ENCODE measurements around the gene PRPF4. TPM values are rescaled to one million over a fixed set of nuclear protein-coding genes. Genes with fewer than 3 reads are reported as not detected.

PRPF4 gene
- total RNA-seq, 6 experiments from 2014 or later = 6.9 to 13.0 (median 10.1) TPM

- no peak for ATAC-seq
- H3K9me3 ChIP-seq = no peaks in the 10 kb centered on the region
- DNase-seq = no peak
- H3K4me1 ChIP-seq = no peaks in the 10 kb centered on the region
- no peak overlapping the region for H3K27ac ChIP-seq
- H3K27me3 ChIP-seq = no peaks in the 10 kb centered on the region
- WGBS (ENCODE audit: insufficient coverage, low coverage, low lambda C conversion rate, missing lambda C conversion rate) = 73% methylated on average over 1 of the region's 1 CpG
- intact Hi-C loops (cut with DNase I) = no loop called here
- TF ChIP-seq CTCF (IDR thresholded peaks at IDR 0.05) = no peak
- TF ChIP-seq POLR2A (IDR thresholded peaks at IDR 0.05) = no peak
- no peaks in the 10 kb centered on the region for H3K36me3 ChIP-seq
- no peak overlapping the region for H3K4me3 ChIP-seq
Observed at GRCh38 chr9:113306566-113306965, 31.1 kb downstream of the PRPF4 start.

- intact Hi-C loops (cut with DNase I) = no loop called here
- TF ChIP-seq POLR2A (IDR thresholded peaks at IDR 0.05) (no peak), CTCF (IDR thresholded peaks at IDR 0.05) (no peak)
- Histone ChIP-seq H3K27me3 (no peaks in the 10 kb centered on the region), H3K4me1 (no peaks in the 10 kb centered on the region), H3K9me3 (no peaks in the 10 kb centered on the region), H3K4me3 (no peak overlapping the region), H3K27ac (no peak overlapping the region), H3K36me3 (no peaks in the 10 kb centered on the region)
- ATAC-seq (no peak), DNase-seq (no peak)
- 65% methylated on average over 6 of the region's 8 CpGs for WGBS (ENCODE audit: insufficient coverage, low coverage, low lambda C conversion rate, missing lambda C conversion rate)
Observed at GRCh38 chr9:113307396-113307975, 32.0 kb downstream of the PRPF4 start.

- intact Hi-C loops (cut with DNase I) = no loop called here
- no peak overlapping the region for H3K27ac ChIP-seq
- H3K4me1 ChIP-seq = no peaks in the 10 kb centered on the region
- peak; percentile 75 to 79 (median 78) for ATAC-seq
- H3K9me3 ChIP-seq = no peaks in the 10 kb centered on the region
- no peaks in the 10 kb centered on the region for H3K36me3 ChIP-seq
- WGBS (ENCODE audit: insufficient coverage, low coverage, low lambda C conversion rate, missing lambda C conversion rate) = 2% methylated on average over 2 of the region's 2 CpGs
- no peaks in the 10 kb centered on the region for H3K27me3 ChIP-seq
- no peak overlapping the region for H3K4me3 ChIP-seq
- TF ChIP-seq POLR2A (IDR thresholded peaks at IDR 0.05) = no peak
- TF ChIP-seq CTCF (IDR thresholded peaks at IDR 0.05) = peak; percentile 70 to 85 (median 79)
- no peak for DNase-seq
Observed at GRCh38 chr9:113309204-113309813, 33.9 kb downstream of the PRPF4 start.

GRCh38 chr9:113310538-113310937 lies 35.1 kb downstream of the PRPF4 start:
- H3K27me3 ChIP-seq = no peaks in the 10 kb centered on the region
- no peak overlapping the region for H3K4me3 ChIP-seq
- H3K36me3 ChIP-seq = no peaks in the 10 kb centered on the region
- TF ChIP-seq POLR2A (IDR thresholded peaks at IDR 0.05) = no peak
- no peak for TF ChIP-seq CTCF (IDR thresholded peaks at IDR 0.05)
- H3K4me1 ChIP-seq = no peaks in the 10 kb centered on the region
- intact Hi-C loops (cut with DNase I) = loop anchor here in 1 of 2 donors (5.0 kb wide), 1 partner anchor 97 kb away; no protein-coding TSS in a partner anchor
- ATAC-seq = no peak
- DNase-seq = no peak
- H3K27ac ChIP-seq = no peak overlapping the region
- no peaks in the 10 kb centered on the region for H3K9me3 ChIP-seq
- WGBS (ENCODE audit: insufficient coverage, low coverage, low lambda C conversion rate, missing lambda C conversion rate) = 43% methylated on average over 3 of the region's 3 CpGs
